Activated CD4-positive, alpha-beta T cell treated with anti-CD3 and anti-CD28 coated beads, Interleukin-2, amount 50 U/mL, for 24 hours (primary cell): ENCODE measurements around the gene DDTL.

ENCODE experiments used
- DNase-seq, 2 donors: peaks; one replicate each; pipeline ENCODE4 v3.0.0-alpha.2; 2020; ENCODE audit warnings: low read depth in 1 of 2, low spot score in 1 of 2

Gene DDTL

DNA sequence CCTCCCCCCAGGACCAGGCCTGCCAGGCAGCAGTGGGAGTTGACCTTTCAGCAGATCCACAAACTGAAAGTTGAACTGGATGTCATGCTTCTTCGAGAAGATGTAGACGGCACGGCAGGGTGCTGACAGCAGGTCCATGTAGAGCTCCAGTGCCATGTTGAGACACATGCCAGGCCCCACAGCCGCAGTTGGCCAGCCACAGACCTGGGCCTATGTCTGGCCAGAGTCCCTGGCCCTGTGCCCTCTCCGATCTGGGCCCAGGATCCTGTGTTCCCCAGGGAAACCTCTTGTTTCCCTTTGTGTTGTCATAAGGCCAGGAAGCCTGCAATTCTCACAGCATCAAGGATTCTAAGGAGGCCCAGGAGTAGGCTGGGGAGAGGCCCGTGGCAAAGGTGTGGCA, 38.5 kb downstream of the DDTL start, which contains the start of gene GSTT4:
Gene GSTT4 (minus strand): TSS at position 253 of the 400 bp plus-strand sequence. CDS start 97 bp downstream, at position 156.
- DNase-seq = no peak

DNA sequence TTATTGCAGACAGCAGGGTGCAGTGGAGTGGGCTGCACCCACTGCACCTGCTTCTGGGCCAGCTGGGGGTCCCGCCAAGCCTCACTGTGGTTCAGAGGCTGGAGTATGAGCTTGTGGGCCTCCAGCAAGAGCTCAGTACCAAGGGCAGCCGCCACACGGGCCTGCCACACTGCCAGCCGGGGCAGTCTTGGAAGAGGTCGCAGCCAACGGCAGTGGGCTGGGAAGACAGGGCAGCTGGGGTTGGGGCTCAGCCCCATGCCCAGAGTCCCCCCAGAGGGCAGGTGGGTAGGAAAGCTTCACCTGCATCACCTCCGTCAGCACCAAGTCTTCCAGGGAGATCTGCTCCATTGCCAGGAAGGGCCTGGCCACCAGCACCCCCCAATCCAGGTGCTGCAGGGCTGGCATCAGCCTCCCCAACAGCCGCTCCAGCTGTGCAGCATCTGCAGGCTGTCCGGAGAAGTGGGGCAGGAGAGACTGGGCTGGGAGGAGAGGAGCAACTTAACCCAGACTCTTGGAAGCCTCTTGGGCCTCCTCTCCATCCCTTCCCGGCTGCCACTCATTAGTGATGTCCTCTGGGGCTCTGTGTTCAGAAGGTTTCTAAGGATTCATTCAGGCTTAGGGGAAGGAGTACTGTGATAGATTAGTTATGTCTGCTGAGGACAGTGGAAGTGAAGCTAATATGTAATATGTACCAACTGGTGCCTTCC, 39.7 kb downstream of the DDTL start:
- no peak for DNase-seq

GRCh38 chr22:24006914-24007214, 40.2 kb downstream of the DDTL start:
- DNase-seq = no peak

- DNase-seq = no peak
These were observed 40.7 kb downstream of the DDTL start for GRCh38 chr22:24007253-24008021.

- DNase-seq = no peak
These were observed 41.3 kb downstream of the DDTL start for GRCh38 chr22:24008022-24008283.

- DNase-seq = no peak
These were observed 41.9 kb downstream of the DDTL start for GRCh38 chr22:24008381-24009226.

- DNase-seq = no peak
These were observed 42.7 kb downstream of the DDTL start for GRCh38 chr22:24009227-24010017.

DNA sequence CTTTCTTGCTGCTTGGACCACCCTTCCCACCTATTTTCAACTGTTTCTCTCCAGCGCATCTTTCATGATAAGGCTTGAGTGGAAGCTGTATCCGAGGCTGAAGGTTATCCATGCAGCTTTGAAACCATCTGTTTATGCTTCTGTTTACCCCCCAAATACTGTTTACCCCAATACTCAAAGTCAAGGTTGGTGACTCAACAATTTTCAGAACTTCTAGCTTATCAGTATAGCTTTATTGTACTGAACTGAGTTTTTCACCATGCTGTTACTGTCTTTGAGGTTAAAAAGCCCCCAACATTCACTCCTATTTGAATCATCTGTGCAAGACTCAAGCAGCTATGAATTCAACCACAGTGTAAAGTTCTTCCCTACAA, 43.3 kb downstream of the DDTL start:
- DNase-seq = no peak

- no peak for DNase-seq
These were observed 45.0 kb downstream of the DDTL start for GRCh38 chr22:24011735-24012068.

- no peak for DNase-seq
These were observed 49.5 kb downstream of the DDTL start for GRCh38 chr22:24016156-24016555.

- no peak for DNase-seq
These were observed 54.6 kb downstream of the DDTL start for GRCh38 chr22:24021304-24021703.
